WTC11 (cell line): Measurements from ENCODE around the gene SLC35D1. TPM values are rescaled to one million over a fixed set of nuclear protein-coding genes. Genes with fewer than 3 reads are reported as not detected.

Experiments used
- ATAC-seq: fragments of 200-7000 bp; cut with Tn5 transposase; 2 replicates; pipeline ENCODE4 v1.10.0; 2021; ENCODE audit warnings: mild to moderate bottlenecking, moderate library complexity
- CTCF ChIA-PET: fragments of 300-600 bp; sonication (Branson Sonifier 250); formaldehyde crosslinking; loops from one replicate; lab custom pipeline; 2021; ENCODE audit warnings: antibody characterized with exemption; lab: Charles Lee
- POLR2A ChIA-PET: fragments of 350-600 bp; sonication (Branson Sonifier 250); formaldehyde crosslinking; loops from one replicate; lab custom pipeline; 2021; ENCODE audit warnings: antibody characterized with exemption; lab: Charles Lee
- DNase-seq: peaks from one replicate; pipeline ENCODE4 v3.0.0; 2021; ENCODE audit warnings: low spot score
- H3K27ac Mint-ChIP-seq: 2 replicates; pipeline ENCODE4 v1.8.0; 2021; ENCODE audit warnings: mixed read lengths
- H3K27me3 Mint-ChIP-seq: 2 replicates; pipeline ENCODE4 v1.8.0; 2021; ENCODE audit warnings: low read depth, mild to moderate bottlenecking, moderate library complexity, mixed read lengths
- H3K36me3 Mint-ChIP-seq: 2 replicates; pipeline ENCODE4 v1.8.0; 2021; ENCODE audit warnings: mixed read lengths
- H3K4me1 Mint-ChIP-seq: 2 replicates; pipeline ENCODE4 v1.8.0; 2022; ENCODE audit warnings: mixed read lengths
- H3K4me3 Mint-ChIP-seq: 2 replicates; pipeline ENCODE4 v1.8.0; 2021; ENCODE audit warnings: mild to moderate bottlenecking, moderate library complexity, mixed read lengths
- H3K9me3 Mint-ChIP-seq: 2 replicates; pipeline ENCODE4 v1.8.0; 2021; ENCODE audit warnings: mixed read lengths
- EMX1 ChIP-seq: fragments of 250-450 bp; sonication (Bioruptor Pico); IDR thresholded peaks from 2 replicates; pipeline ENCODE4 v1.8.0; 2021; ENCODE audit warnings: mild to moderate bottlenecking
- ESRRA ChIP-seq: sonication (generic); formaldehyde crosslinking; IDR thresholded peaks from 2 replicates; pipeline ENCODE4 v1.8.1; 2022; ENCODE audit warnings: mild to moderate bottlenecking, missing genetic modification reagents, borderline replicate concordance
- ETV6 ChIP-seq: sonication (generic); formaldehyde crosslinking; IDR thresholded peaks from 2 replicates; pipeline ENCODE4 v1.8.1; 2022; ENCODE audit warnings: mild to moderate bottlenecking, missing genetic modification reagents
- FOXP1 ChIP-seq: sonication (generic); formaldehyde crosslinking; IDR thresholded peaks from 2 replicates; pipeline ENCODE4 v1.8.0; 2022; ENCODE audit warnings: missing genetic modification reagents, mild to moderate bottlenecking, moderate library complexity, borderline replicate concordance
- OVOL2 ChIP-seq: fragments of 250-450 bp; sonication (Bioruptor Pico); IDR thresholded peaks from 2 replicates; pipeline ENCODE4 v1.9.0; 2021; ENCODE audit warnings: mild to moderate bottlenecking, borderline replicate concordance
- TEAD4 ChIP-seq: sonication (generic); formaldehyde crosslinking; IDR thresholded peaks from 2 replicates; pipeline ENCODE4 v1.8.0; 2022; ENCODE audit warnings: mild to moderate bottlenecking, missing genetic modification reagents
- ZNF232 ChIP-seq: sonication (generic); formaldehyde crosslinking; IDR thresholded peaks from 2 replicates; pipeline ENCODE4 v1.8.0; 2022; ENCODE audit warnings: mild to moderate bottlenecking, missing genetic modification reagents
- ZNF416 ChIP-seq: fragments of 250-450 bp; sonication (Bioruptor Pico); IDR thresholded peaks from 2 replicates; pipeline ENCODE4 v1.9.0; 2021; ENCODE audit warnings: mild to moderate bottlenecking, inconsistent platforms
- total RNA-seq: library from RNA; stranded (reverse); gene quantifications from 3 replicates; pipeline ENCODE4 v1.2.3, GENCODE V29; 2021
- TF ChIP-seq, protein P1 (sequence below): sonication (generic); formaldehyde crosslinking; IDR thresholded peaks from 2 replicates; pipeline ENCODE4 v1.8.0; 2023; ENCODE audit warnings: mild to moderate bottlenecking, missing genetic modification reagents
- TF ChIP-seq, protein P2 (sequence below): fragments of 250-450 bp; sonication (Bioruptor Pico); conservative IDR thresholded peaks from 2 replicates; pipeline ENCODE4 v1.9.0; 2021; ENCODE audit warnings: mild to moderate bottlenecking
- TF ChIP-seq, protein P3 (sequence below): sonication (generic); formaldehyde crosslinking; IDR thresholded peaks from 2 replicates; pipeline ENCODE4 v1.8.1; 2022; ENCODE audit warnings: mild to moderate bottlenecking, missing genetic modification reagents, moderate library complexity, borderline replicate concordance
- TF ChIP-seq, protein P4 (sequence below): sonication (generic); formaldehyde crosslinking; IDR thresholded peaks from 2 replicates; pipeline ENCODE4 v1.8.1; 2023; ENCODE audit warnings: mild to moderate bottlenecking, missing genetic modification reagents, borderline replicate concordance
- TF ChIP-seq, protein P5 (sequence below): sonication (generic); formaldehyde crosslinking; IDR thresholded peaks from 2 replicates; pipeline ENCODE4 v1.8.1; 2022; ENCODE audit warnings: mild to moderate bottlenecking, moderate library complexity, missing genetic modification reagents
- TF ChIP-seq, protein P6 (sequence below): fragments of 250-450 bp; sonication (Bioruptor Pico); IDR thresholded peaks from 2 replicates; pipeline ENCODE4 v1.9.0; 2021; ENCODE audit warnings: moderate library complexity, mild to moderate bottlenecking, inconsistent platforms, borderline replicate concordance
- TF ChIP-seq, protein P7 (sequence below): sonication (generic); formaldehyde crosslinking; IDR thresholded peaks from 2 replicates; pipeline ENCODE4 v1.8.0; 2022; ENCODE audit warnings: mild to moderate bottlenecking, missing genetic modification reagents

The SLC35D1 gene
- total RNA-seq, 1 experiment from 2014 or later: 2.4 TPM

DNA sequence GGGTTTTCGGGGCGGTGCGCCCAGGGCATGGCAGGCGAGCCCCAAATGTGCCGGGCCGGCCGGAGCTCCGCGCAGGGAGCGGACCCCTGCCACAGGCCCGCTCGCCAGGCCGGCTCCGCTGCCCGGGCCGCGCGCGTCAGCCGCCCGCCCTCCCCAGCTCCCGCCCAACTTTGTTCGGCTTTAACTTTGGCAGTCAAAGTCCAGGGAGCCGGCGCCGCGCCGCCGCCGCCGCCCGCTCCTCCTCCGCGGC, 488 bp downstream of the SLC35D1 start (continued):
- TF ChIP-seq, protein P1, sequence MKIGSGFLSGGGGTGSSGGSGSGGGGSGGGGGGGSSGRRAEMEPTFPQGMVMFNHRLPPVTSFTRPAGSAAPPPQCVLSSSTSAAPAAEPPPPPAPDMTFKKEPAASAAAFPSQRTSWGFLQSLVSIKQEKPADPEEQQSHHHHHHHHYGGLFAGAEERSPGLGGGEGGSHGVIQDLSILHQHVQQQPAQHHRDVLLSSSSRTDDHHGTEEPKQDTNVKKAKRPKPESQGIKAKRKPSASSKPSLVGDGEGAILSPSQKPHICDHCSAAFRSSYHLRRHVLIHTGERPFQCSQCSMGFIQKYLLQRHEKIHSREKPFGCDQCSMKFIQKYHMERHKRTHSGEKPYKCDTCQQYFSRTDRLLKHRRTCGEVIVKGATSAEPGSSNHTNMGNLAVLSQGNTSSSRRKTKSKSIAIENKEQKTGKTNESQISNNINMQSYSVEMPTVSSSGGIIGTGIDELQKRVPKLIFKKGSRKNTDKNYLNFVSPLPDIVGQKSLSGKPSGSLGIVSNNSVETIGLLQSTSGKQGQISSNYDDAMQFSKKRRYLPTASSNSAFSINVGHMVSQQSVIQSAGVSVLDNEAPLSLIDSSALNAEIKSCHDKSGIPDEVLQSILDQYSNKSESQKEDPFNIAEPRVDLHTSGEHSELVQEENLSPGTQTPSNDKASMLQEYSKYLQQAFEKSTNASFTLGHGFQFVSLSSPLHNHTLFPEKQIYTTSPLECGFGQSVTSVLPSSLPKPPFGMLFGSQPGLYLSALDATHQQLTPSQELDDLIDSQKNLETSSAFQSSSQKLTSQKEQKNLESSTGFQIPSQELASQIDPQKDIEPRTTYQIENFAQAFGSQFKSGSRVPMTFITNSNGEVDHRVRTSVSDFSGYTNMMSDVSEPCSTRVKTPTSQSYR (CRISPR knock-in tag): no peak

DNA sequence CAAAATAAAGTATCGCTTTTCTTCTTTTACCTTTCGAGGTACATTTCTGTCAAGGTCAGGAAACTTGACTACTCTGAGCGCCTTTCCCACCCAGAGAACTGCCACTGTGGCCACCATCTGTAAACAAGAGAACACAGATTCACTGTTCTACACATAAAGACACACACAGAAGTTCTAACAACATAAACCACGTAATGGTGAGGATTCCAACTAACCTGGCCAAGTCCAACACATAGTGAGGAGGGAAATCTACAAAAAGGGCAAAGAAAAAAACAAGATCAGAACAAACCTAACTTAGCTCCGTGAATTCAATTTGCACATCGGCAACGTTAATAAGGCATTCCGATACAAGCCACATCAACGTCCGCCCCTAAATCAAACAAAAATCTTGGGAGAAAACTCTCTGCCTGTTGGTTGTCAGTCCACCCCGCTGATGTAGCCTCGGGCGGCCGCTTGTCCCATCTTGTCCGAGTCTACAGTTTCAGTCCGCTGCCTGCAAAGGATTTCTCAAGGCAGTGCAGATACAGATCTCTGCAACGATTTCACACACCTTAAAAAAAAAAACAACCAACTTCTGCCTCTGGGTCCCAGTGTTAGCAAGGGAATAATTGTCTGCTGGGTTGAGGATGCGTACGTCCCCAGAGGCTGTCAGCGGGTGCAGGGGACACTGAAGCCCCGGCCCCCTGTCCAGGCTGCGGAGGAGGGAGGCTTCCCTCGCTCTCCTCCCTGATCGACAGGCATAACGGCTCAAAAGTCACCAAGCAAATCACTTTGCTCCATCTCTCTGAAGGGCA, 1.0 kb downstream of the SLC35D1 start:
- no peaks in the 10 kb centered on the region for H3K9me3 Mint-ChIP-seq
- DNase-seq (peak; percentile 16), ATAC-seq (peak; percentile 13)
- H3K27ac Mint-ChIP-seq: no peak overlapping the region
- peak overlapping the region; percentile 75 for H3K4me3 Mint-ChIP-seq
- H3K4me1 Mint-ChIP-seq: peaks cover 22% of the 10 kb centered on the region
- ChIA-PET CTCF (interaction anchor here (0.9 to 1.3 kb wide), 5 partner anchors 34 to 160 kb away, joined by 3 to 10 read pairs (median 6); partner anchors contain the start of genes DNAI4 and MIER1), POLR2A (interaction anchor here (0.7 to 1.3 kb wide), 6 partner anchors 18 to 128 kb away, joined by 3 to 6 read pairs (median 3); partner anchors contain the start of genes DNAI4 and MIER1)
- 0 out of 2 replicates have a peak, but pooled peaks have one; percentile 22 for TF ChIP-seq ZNF232 (CRISPR knock-in tag)
- no peak for TF ChIP-seq FOXP1
- H3K27me3 Mint-ChIP-seq: peaks cover 7% of the 10 kb centered on the region
- no peaks in the 10 kb centered on the region; the same call in 1 of the 2 replicates for H3K36me3 Mint-ChIP-seq

DNA sequence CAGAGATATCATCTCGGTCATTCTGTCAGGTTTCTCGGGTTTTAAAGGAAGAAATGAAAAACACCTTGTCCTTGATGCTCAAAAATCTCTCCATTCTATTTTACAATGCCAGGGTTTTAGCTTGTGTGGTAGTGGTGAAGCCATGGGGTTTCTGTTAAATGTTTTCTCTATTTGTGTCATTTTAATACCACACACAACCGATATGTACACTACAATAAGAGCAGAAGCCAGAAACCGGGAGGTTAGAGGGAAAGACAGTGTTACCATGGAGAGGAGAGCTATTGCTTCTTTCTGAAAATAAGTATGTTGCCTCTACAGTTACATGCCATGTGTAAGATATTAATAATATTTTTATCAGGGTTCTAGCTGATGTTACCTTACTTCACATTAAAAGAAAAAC, 2.8 kb downstream of the SLC35D1 start:
- ATAC-seq: no peak
- H3K27me3 Mint-ChIP-seq: peaks cover 7% of the 10 kb centered on the region
- no peak for DNase-seq
- H3K9me3 Mint-ChIP-seq: no peaks in the 10 kb centered on the region
- H3K27ac Mint-ChIP-seq: no peak overlapping the region
- H3K36me3 Mint-ChIP-seq: no peaks in the 10 kb centered on the region; the same call in 1 of the 2 replicates
- POLR2A ChIA-PET: no interaction called here
- CTCF ChIA-PET: no interaction called here
- peaks cover 22% of the 10 kb centered on the region for H3K4me1 Mint-ChIP-seq
- H3K4me3 Mint-ChIP-seq: no peak overlapping the region
- TF ChIP-seq ESRRA (CRISPR knock-in tag): no peak
- TF ChIP-seq, protein P2, sequence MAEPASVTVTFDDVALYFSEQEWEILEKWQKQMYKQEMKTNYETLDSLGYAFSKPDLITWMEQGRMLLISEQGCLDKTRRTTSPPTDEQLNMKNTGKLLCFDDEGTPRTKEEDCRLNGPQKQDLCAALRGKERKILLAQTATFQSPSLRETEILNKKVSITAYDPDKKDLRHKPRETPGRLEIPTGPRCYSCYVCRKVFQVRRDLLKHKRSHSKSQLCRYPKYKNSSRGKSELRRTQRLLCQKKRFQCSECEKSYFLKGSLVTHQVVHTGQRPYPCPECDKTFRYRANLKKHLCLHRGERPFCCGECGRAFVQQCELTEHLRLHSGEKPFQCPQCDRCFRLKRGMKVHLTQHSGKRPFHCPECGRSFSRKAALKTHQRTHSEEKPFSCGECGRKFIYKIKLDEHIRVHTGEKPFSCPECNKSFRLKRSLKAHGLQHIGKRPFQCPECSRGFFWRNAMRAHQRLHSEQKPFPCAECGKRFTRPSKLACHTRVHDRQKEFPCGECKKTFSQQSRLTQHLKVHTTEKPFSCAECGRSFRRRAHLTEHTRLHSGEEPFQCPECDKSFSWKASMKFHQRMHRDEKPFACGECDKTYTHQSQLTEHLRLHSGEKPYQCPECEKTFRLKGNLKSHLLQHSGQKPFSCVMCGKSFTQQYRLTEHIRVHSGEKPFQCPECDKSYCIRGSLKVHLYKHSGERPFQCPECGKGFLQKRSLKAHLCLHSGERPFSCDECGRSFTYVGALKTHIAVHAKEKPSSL (CRISPR knock-in tag): no peak
- no peak for TF ChIP-seq ZNF416 (CRISPR knock-in tag)
- TF ChIP-seq, protein P3, sequence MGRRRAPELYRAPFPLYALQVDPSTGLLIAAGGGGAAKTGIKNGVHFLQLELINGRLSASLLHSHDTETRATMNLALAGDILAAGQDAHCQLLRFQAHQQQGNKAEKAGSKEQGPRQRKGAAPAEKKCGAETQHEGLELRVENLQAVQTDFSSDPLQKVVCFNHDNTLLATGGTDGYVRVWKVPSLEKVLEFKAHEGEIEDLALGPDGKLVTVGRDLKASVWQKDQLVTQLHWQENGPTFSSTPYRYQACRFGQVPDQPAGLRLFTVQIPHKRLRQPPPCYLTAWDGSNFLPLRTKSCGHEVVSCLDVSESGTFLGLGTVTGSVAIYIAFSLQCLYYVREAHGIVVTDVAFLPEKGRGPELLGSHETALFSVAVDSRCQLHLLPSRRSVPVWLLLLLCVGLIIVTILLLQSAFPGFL: no peak
- no peak for TF ChIP-seq TEAD4 (CRISPR knock-in tag)
- TF ChIP-seq OVOL2 (CRISPR knock-in tag): no peak
- no peak for TF ChIP-seq EMX1 (CRISPR knock-in tag)
- TF ChIP-seq, protein P4, sequence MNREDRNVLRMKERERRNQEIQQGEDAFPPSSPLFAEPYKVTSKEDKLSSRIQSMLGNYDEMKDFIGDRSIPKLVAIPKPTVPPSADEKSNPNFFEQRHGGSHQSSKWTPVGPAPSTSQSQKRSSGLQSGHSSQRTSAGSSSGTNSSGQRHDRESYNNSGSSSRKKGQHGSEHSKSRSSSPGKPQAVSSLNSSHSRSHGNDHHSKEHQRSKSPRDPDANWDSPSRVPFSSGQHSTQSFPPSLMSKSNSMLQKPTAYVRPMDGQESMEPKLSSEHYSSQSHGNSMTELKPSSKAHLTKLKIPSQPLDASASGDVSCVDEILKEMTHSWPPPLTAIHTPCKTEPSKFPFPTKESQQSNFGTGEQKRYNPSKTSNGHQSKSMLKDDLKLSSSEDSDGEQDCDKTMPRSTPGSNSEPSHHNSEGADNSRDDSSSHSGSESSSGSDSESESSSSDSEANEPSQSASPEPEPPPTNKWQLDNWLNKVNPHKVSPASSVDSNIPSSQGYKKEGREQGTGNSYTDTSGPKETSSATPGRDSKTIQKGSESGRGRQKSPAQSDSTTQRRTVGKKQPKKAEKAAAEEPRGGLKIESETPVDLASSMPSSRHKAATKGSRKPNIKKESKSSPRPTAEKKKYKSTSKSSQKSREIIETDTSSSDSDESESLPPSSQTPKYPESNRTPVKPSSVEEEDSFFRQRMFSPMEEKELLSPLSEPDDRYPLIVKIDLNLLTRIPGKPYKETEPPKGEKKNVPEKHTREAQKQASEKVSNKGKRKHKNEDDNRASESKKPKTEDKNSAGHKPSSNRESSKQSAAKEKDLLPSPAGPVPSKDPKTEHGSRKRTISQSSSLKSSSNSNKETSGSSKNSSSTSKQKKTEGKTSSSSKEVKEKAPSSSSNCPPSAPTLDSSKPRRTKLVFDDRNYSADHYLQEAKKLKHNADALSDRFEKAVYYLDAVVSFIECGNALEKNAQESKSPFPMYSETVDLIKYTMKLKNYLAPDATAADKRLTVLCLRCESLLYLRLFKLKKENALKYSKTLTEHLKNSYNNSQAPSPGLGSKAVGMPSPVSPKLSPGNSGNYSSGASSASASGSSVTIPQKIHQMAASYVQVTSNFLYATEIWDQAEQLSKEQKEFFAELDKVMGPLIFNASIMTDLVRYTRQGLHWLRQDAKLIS (CRISPR knock-in tag): no peak
- TF ChIP-seq, protein P5, sequence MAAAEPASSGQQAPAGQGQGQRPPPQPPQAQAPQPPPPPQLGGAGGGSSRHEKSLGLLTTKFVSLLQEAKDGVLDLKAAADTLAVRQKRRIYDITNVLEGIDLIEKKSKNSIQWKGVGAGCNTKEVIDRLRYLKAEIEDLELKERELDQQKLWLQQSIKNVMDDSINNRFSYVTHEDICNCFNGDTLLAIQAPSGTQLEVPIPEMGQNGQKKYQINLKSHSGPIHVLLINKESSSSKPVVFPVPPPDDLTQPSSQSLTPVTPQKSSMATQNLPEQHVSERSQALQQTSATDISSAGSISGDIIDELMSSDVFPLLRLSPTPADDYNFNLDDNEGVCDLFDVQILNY: no peak
- TF ChIP-seq, protein P6, sequence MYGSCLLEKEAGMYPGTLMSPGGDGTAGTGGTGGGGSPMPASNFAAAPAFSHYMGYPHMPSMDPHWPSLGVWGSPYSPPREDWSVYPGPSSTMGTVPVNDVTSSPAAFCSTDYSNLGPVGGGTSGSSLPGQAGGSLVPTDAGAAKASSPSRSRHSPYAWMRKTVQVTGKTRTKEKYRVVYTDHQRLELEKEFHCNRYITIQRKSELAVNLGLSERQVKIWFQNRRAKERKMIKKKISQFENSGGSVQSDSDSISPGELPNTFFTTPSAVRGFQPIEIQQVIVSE (CRISPR knock-in tag): no peak
- no peak for TF ChIP-seq ETV6
- TF ChIP-seq, protein P7, sequence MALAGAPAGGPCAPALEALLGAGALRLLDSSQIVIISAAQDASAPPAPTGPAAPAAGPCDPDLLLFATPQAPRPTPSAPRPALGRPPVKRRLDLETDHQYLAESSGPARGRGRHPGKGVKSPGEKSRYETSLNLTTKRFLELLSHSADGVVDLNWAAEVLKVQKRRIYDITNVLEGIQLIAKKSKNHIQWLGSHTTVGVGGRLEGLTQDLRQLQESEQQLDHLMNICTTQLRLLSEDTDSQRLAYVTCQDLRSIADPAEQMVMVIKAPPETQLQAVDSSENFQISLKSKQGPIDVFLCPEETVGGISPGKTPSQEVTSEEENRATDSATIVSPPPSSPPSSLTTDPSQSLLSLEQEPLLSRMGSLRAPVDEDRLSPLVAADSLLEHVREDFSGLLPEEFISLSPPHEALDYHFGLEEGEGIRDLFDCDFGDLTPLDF (CRISPR knock-in tag): no peak
- TF ChIP-seq, protein P1 (CRISPR knock-in tag): no peak
